Subcutaneous abdominal adipose tissue (tissue), 5 donors: ENCODE results near the gene SETD4.

Experiments used
- H3K27ac ChIP-seq: one replicate; pipeline ENCODE4 v1.7.0; 2013; ENCODE audit warnings: low read depth, mild to moderate bottlenecking, inconsistent platforms, low read length, moderate library complexity
- H3K27me3 ChIP-seq, 5 donors: one replicate each; pipeline ENCODE4 v1.7.0; 2013; ENCODE audit warnings: low read length in 5 of 5, inconsistent platforms in 1 of 5; ENCODE audit not compliant: control insufficient read depth in 5 of 5, insufficient read depth in 4 of 5
- H3K36me3 ChIP-seq, 5 donors: one replicate each; pipeline ENCODE4 v1.7.0; 2013; ENCODE audit warnings: low read length in 5 of 5; ENCODE audit not compliant: control insufficient read depth in 5 of 5, insufficient read depth in 5 of 5
- H3K4me1 ChIP-seq, 5 donors: one replicate each; pipeline ENCODE4 v1.7.0; 2013; ENCODE audit warnings: low read length in 5 of 5, mild to moderate bottlenecking in 3 of 5, moderate library complexity in 1 of 5; ENCODE audit not compliant: control insufficient read depth in 5 of 5, insufficient read depth in 5 of 5
- H3K4me3 ChIP-seq, 5 donors: one replicate each; pipeline ENCODE4 v1.7.0; 2013; ENCODE audit warnings: low read length in 5 of 5, low read depth in 1 of 5
- H3K9ac ChIP-seq, 5 donors: one replicate each; pipeline ENCODE4 v1.7.0; 2013; ENCODE audit warnings: low read length in 5 of 5, mild to moderate bottlenecking in 4 of 5, moderate library complexity in 3 of 5
- H3K9me3 ChIP-seq, 5 donors: one replicate each; pipeline ENCODE4 v1.7.0; 2013; ENCODE audit warnings: low read length in 5 of 5; ENCODE audit not compliant: control insufficient read depth in 5 of 5
- donor health status: healthy.
- donor health status: healthy.
- donor health status: healthy.
- donor health status: healthy.
- donor health status: healthy.

The SETD4 gene

GRCh38 chr21:35994613-35995012, 65.7 kb downstream of the SETD4 start:
- peaks cover 3 to 18% (median 11%) of the 10 kb centered on the region in 5 donors for H3K27me3 ChIP-seq
- no peaks in the 10 kb centered on the region for H3K36me3 ChIP-seq
- H3K4me3 ChIP-seq = no peak overlapping the region
- H3K9me3 ChIP-seq = no peaks in the 10 kb centered on the region
- H3K4me1 ChIP-seq = no peaks in the 10 kb centered on the region
- H3K27ac ChIP-seq = no peak overlapping the region
- no peak overlapping the region for H3K9ac ChIP-seq

- Histone ChIP-seq H3K9me3 (no peaks in the 10 kb centered on the region), H3K27me3 (peaks cover 3 to 21% (median 11%) of the 10 kb centered on the region in 5 donors), H3K27ac (no peak overlapping the region), H3K4me3 (no peak overlapping the region), H3K4me1 (peaks cover 0 to 3% (median 0%) of the 10 kb centered on the region in 5 donors), H3K9ac (no peak overlapping the region), H3K36me3 (no peaks in the 10 kb centered on the region)
These were observed 66.3 kb downstream of the SETD4 start for GRCh38 chr21:35993875-35994490.

- no peak overlapping the region for H3K27ac ChIP-seq
- no peaks in the 10 kb centered on the region for H3K36me3 ChIP-seq
- no peak overlapping the region for H3K9ac ChIP-seq
- peaks cover 0 to 7% (median 0%) of the 10 kb centered on the region in 5 donors for H3K4me1 ChIP-seq
- H3K4me3 ChIP-seq = no peak overlapping the region
- peaks cover 6 to 21% (median 8%) of the 10 kb centered on the region in 5 donors for H3K27me3 ChIP-seq
- H3K9me3 ChIP-seq = no peaks in the 10 kb centered on the region
These were observed 69.2 kb downstream of the SETD4 start for GRCh38 chr21:35991131-35991530.

- peaks cover 6 to 20% (median 8%) of the 10 kb centered on the region in 5 donors for H3K27me3 ChIP-seq
- H3K4me3 ChIP-seq = no peak overlapping the region
- peaks cover 0 to 7% (median 0%) of the 10 kb centered on the region in 5 donors for H3K4me1 ChIP-seq
- H3K9me3 ChIP-seq = no peaks in the 10 kb centered on the region
- H3K9ac ChIP-seq = no peak overlapping the region
- H3K27ac ChIP-seq = no peak overlapping the region
- no peaks in the 10 kb centered on the region for H3K36me3 ChIP-seq
These were observed 69.7 kb downstream of the SETD4 start for GRCh38 chr21:35990609-35991008.

- Histone ChIP-seq H3K4me3 (no peak overlapping the region), H3K9me3 (no peaks in the 10 kb centered on the region), H3K27ac (no peak overlapping the region), H3K9ac (no peak overlapping the region), H3K4me1 (peaks cover 0 to 7% (median 0%) of the 10 kb centered on the region in 5 donors), H3K36me3 (no peaks in the 10 kb centered on the region), H3K27me3 (peaks cover 0 to 21% (median 6%) of the 10 kb centered on the region in 5 donors)
These were observed 71.1 kb downstream of the SETD4 start for GRCh38 chr21:35989138-35989735.

- Histone ChIP-seq H3K9me3 (peaks cover 0 to 3% (median 3%) of the 10 kb centered on the region in 5 donors), H3K9ac (no peak overlapping the region), H3K36me3 (no peaks in the 10 kb centered on the region), H3K27me3 (peaks cover 0 to 17% (median 6%) of the 10 kb centered on the region in 5 donors), H3K4me1 (peaks cover 0 to 7% (median 0%) of the 10 kb centered on the region in 5 donors), H3K4me3 (no peak overlapping the region), H3K27ac (no peak overlapping the region)
These were observed 71.7 kb downstream of the SETD4 start for GRCh38 chr21:35988416-35989137.

- H3K27ac ChIP-seq = no peak overlapping the region
- peaks cover 0 to 14% (median 6%) of the 10 kb centered on the region in 5 donors for H3K27me3 ChIP-seq
- H3K9me3 ChIP-seq = peaks cover 0 to 5% (median 4%) of the 10 kb centered on the region in 5 donors
- no peak overlapping the region for H3K9ac ChIP-seq
- peaks cover 0 to 7% (median 0%) of the 10 kb centered on the region in 5 donors for H3K4me1 ChIP-seq
- H3K36me3 ChIP-seq = no peaks in the 10 kb centered on the region
- no peak overlapping the region for H3K4me3 ChIP-seq
These were observed 72.9 kb downstream of the SETD4 start for GRCh38 chr21:35987475-35987874.

- Histone ChIP-seq H3K4me3 (no peak overlapping the region), H3K27ac (no peak overlapping the region), H3K27me3 (peaks cover 0 to 20% (median 6%) of the 10 kb centered on the region in 5 donors), H3K9ac (no peak overlapping the region), H3K4me1 (peaks cover 0 to 7% (median 0%) of the 10 kb centered on the region in 5 donors), H3K36me3 (no peaks in the 10 kb centered on the region), H3K9me3 (peaks cover 0 to 5% (median 4%) of the 10 kb centered on the region in 5 donors)
These were observed 75.5 kb downstream of the SETD4 start for GRCh38 chr21:35984654-35985361.
